GM18520 (cell line): Measurements from ENCODE around the gene PTPRD.

Experiments
- ATAC-seq: cut with Tn5 transposase; IDR thresholded peaks from one replicate; pipeline ENCODE4 v1.9.1; 2021; ENCODE audit not compliant: unreplicated experiment

Gene PTPRD

GRCh38 chr9:10208691-10209069 lies 404.1 kb downstream of the PTPRD start:
- no peak for ATAC-seq

DNA sequence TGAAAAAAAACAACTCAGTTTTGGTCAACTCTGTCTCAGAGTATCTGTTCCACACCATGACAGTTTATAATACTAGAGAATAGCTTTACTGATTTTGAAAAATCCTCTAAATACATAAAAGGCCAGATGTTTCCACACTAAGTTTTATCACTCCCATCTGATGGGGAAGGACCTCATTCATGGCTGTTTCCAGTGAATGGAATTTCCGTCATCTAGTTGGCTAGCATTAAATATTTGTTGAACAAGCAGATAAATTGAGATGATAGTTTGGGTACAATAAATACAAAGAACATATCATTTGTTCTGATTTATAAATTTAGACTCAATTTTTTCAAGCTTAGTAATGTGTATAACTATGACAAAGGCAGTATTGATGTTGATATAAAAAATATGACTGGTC lies 408.5 kb downstream of the PTPRD start:
- no peak for ATAC-seq

GRCh38 chr9:10173561-10173960 lies 439.2 kb downstream of the PTPRD start:
- no peak for ATAC-seq

- no peak for ATAC-seq
These were observed 440.3 kb downstream of the PTPRD start for GRCh38 chr9:10172476-10172875.

GRCh38 chr9:10168241-10168640 lies 444.6 kb downstream of the PTPRD start:
- ATAC-seq: no peak

DNA sequence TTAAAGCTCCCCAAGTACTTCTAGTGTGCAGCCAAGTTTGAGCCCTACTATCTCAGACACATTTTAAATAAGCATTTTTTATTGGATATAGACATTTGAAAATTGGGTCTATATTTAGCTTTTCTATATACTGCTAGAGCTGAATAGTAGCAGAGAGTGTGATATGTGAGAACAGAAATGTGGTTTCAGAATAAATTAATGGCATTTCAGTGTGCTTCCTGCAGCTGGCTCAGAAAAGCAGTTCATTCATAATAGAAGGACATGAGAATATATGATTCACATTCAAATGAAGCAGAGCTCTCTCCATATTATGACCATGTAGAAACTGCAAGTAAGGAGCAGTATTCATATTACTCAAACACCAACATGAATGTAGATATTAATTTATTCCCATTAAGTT lies 464.0 kb downstream of the PTPRD start:
- no peak for ATAC-seq

DNA sequence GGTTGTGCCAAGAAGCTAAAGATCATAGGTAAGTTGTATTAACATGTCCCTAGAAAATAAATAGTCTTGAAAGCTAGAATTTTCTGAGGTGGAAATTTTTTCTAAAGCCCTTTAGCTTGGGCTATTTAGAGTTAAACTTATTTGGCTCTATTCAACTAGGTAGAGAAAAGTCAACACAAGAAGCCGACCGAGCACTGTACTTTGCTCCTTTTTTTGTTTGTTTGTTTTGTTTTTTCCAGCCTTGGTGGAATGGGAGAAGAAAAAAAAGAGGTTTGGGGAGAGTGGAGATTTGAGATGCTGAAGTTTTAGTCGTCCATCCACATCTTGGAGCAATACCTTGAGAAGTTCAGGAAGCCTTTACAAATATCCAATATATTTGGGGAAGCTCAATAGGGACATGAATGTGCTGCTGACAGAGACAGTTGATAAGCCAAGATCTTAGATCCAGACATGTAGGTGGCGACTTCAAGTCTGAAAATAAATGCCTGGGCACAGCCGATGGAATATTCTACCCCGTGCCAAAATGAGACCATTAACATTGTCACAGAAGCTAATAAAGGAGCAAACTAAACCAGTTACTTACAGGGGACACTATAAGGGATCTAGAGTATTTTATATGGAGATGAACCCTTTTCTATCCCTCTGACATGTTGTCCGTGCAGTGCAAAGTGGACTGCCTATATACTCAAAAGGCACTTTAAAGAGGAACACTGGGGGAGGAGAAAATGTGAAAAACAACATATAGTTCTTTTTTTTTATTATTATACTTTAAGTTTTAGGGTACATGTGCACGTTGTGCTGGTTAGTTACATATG lies 466.1 kb downstream of the PTPRD start:
- no peak for ATAC-seq

- ATAC-seq: no peak
These were observed 468.4 kb downstream of the PTPRD start for GRCh38 chr9:10144355-10144754.

DNA sequence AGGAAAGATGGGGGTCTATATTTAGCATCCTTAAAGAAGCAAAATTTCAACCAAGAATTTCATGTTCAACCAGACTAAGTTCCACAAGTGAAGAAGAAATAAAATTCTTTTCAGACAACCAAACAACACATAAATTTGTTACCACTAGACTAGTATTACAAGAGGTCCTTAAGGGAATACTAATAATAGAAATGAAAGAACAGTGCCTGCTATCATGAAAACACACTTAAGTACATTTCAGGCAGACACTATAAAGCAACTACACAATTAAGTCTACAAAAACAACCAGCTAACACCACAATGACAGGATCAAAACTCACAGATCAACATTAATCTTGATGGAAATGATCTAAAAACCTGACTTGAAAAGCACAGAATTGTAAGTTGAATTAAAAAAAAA lies 477.2 kb downstream of the PTPRD start:
- ATAC-seq: no peak

DNA sequence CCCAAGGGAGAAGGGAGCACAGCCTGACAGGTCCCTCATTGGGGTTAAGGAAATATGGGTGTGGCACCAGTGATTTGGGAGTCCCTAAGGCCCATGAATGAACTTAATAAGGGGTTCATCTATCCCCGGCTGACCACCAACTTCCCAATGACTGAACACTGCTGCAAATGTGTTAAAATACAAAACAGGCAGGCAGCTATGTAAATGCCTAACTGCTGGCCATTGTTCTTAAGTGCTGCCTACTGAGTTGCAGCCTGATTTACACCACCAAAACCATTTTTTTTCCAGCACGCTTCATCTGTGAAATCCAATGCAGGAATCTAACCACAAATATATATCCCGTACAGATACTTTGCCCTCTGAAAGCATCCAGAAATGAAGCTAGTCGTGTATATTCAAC lies 478.5 kb downstream of the PTPRD start:
- no peak for ATAC-seq

- ATAC-seq: no peak
These were observed 482.6 kb downstream of the PTPRD start for GRCh38 chr9:10130061-10130675.

GRCh38 chr9:10127867-10128266 lies 484.9 kb downstream of the PTPRD start:
- no peak for ATAC-seq

DNA sequence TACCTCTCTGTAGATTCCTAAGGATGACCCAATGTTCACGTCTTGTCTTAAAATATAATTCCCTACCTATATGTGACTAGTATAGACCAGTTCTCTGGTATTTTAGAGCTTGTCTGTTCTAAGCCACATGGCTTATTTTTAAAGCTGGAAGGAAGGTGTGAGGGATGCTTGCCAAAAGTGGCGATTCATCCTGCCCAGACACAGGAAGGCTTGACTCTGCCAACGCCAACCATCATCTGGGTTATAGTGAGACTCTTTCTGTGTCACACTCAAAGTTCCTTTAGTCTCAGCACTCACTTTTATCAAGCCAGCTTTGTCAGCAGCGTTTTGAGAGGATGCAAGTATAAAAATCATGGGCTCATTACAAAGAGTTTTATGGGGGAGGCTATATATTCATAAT lies 500.0 kb downstream of the PTPRD start:
- no peak for ATAC-seq

GRCh38 chr9:10112070-10112469 lies 500.7 kb downstream of the PTPRD start:
- no peak for ATAC-seq

DNA sequence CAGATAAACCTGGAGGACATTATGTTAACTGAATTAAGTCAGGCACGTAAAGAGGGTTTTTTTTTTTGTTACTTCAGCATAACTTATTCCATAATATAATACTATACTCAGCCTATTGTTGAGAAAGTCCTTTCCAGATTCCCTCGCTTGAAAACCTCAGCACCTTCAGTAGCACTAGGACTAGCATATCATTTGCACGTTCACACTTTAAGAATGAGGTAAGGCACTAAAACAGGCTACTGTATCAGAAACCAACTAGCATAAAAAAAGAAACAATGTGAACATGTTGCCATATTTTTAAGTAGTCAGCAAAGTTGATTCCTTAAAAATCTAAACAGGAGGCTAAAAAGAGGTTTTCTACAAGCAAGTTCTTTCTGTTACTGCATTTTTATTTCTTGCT lies 504.0 kb downstream of the PTPRD start:
- ATAC-seq: no peak

DNA sequence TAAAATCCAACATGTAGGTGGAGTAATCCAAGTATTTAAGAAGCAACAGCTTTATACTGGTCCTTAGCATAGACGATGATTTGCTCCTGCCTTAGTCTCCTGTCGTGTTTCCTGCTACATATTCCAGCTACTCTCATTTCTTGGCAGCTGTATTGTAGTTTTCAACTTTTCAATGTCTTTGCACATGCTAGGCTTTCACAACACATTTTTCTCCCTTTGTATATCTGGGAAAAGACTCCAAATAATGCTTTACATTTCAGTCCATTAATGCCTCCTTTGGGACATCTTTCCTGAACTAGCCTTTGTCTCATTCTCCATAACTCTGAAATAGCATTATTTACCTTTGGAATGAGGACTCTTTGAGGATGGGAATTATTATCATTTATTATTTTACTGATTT lies 508.0 kb downstream of the PTPRD start:
- ATAC-seq: no peak

DNA sequence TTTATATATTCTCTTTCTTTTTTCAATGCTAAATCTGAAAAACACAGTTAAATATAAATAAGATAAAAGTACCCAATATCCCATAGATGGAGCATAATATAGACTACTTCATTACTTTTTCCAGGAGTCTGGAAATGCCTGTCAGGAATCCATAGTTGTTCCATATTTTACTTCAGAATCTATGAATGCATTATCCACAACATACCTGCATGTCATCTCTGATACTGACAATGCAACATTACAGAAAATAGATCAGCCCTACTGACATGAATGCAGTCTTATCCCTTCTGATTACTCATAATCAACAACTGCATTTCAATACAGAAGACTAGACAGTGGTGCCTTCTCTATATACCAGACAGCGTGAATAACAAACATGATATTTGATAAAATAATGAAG lies 517.6 kb downstream of the PTPRD start:
- ATAC-seq: no peak

GRCh38 chr9:10094563-10094962 lies 518.2 kb downstream of the PTPRD start:
- no peak for ATAC-seq

DNA sequence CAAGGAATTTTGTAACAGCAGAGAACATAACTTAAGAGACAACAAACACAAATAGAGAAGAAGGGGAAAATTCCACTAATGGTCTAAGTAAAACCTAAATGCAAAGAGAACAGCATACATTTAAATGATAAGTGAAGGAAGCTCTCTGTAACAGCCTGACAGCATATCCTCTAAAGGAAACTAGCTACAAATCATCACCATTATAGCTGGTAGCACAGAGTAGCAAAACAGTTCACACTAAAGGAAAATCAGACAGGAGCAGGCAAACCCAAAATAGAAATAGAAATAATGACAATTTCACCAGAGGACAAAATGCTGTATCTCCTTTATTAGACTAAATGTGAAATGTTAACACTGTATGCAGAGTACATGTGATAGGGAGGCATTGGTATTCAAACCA lies 532.8 kb downstream of the PTPRD start:
- ATAC-seq: no peak

DNA sequence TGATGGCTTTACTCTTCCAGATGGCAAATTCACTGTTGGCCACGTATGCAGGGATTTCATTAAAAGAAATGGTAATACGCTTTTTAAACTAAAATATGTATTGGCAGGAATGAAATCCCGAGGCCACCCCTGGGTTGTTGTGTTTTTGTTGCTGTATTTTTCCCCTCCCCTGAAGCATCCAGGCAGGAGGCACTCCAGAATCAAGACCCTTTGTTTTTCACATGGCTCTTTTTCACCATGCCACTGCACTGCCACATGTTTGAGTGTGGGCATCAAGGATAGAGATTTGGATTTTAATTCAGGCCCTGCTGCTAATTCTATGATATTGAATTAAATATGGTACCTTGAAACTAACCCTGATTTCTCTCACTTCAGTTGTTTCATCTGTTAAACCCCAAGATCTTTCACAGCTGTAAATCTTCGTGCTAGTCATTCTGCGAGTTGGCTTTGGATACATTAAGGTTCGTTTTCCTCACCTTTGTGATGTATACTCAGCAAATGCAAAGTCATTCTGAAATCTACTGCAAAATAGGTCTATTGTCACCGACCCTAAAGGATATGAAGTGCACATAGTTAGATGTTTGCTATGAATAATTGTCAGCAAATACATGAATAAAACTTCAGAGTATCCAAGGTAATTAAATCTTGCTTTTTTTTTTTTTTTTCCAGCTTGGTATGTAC lies 533.4 kb downstream of the PTPRD start:
- no peak for ATAC-seq

GRCh38 chr9:10071579-10071978 lies 541.2 kb downstream of the PTPRD start:
- ATAC-seq: no peak
